ENCODE measurements around the gene BTBD17. TPM values are rescaled to one million over a fixed set of nuclear protein-coding genes. Genes with fewer than 3 reads are reported as not detected.

Gene BTBD17
- polyA plus RNA-seq, 3 donors from 2014 or later, result 0.21 TPM; not detected in 2

GRCh38 chr17:74393346-74393942, 31.8 kb upstream of the BTBD17 start:
- H3K27ac Mint-ChIP-seq, result no peak overlapping the region
- no peaks in the 10 kb centered on the region for H3K9me3 Mint-ChIP-seq
- H3K36me3 Mint-ChIP-seq, result no peaks in the 10 kb centered on the region

GRCh38 chr17:74392848-74393247, 31.2 kb upstream of the BTBD17 start:
- Mint-ChIP-seq H3K36me3 (no peaks in the 10 kb centered on the region), H3K4me1 (peaks cover 0 to 6% of the 10 kb centered on the region in 2 donors), H3K4me3 (no peak overlapping the region), H3K9me3 (no peaks in the 10 kb centered on the region), H3K27ac (no peak overlapping the region), H3K27me3 (ENCODE audit: low read depth in 3 of 3) (peaks cover 1 to 3% (median 2%) of the 10 kb centered on the region in 3 donors)
- no peak for DNase-seq

More at GRCh38 chr17:74393346-74393942, 31.8 kb upstream of the BTBD17 start:
- Mint-ChIP-seq H3K4me3 (no peak overlapping the region), H3K4me1 (peaks cover 0 to 6% of the 10 kb centered on the region in 2 donors), H3K27me3 (ENCODE audit: low read depth in 3 of 3) (peaks cover 1 to 3% (median 2%) of the 10 kb centered on the region in 3 donors)
- no peak for DNase-seq

- H3K27ac Mint-ChIP-seq, result no peak overlapping the region
- peaks cover 1 to 3% (median 2%) of the 10 kb centered on the region in 3 donors for H3K27me3 Mint-ChIP-seq (ENCODE audit: low read depth in 3 of 3)
- no peak for DNase-seq
Measured at GRCh38 chr17:74391771-74392170, 30.1 kb upstream of the BTBD17 start.

GRCh38 chr17:74390680-74391653, 29.3 kb upstream of the BTBD17 start:
- no peaks in the 10 kb centered on the region for H3K9me3 Mint-ChIP-seq

More at GRCh38 chr17:74391771-74392170, 30.1 kb upstream of the BTBD17 start:
- Mint-ChIP-seq H3K4me3 (no peak overlapping the region), H3K9me3 (no peaks in the 10 kb centered on the region), H3K4me1 (peaks cover 0 to 6% of the 10 kb centered on the region in 2 donors), H3K36me3 (no peaks in the 10 kb centered on the region)

DNA sequence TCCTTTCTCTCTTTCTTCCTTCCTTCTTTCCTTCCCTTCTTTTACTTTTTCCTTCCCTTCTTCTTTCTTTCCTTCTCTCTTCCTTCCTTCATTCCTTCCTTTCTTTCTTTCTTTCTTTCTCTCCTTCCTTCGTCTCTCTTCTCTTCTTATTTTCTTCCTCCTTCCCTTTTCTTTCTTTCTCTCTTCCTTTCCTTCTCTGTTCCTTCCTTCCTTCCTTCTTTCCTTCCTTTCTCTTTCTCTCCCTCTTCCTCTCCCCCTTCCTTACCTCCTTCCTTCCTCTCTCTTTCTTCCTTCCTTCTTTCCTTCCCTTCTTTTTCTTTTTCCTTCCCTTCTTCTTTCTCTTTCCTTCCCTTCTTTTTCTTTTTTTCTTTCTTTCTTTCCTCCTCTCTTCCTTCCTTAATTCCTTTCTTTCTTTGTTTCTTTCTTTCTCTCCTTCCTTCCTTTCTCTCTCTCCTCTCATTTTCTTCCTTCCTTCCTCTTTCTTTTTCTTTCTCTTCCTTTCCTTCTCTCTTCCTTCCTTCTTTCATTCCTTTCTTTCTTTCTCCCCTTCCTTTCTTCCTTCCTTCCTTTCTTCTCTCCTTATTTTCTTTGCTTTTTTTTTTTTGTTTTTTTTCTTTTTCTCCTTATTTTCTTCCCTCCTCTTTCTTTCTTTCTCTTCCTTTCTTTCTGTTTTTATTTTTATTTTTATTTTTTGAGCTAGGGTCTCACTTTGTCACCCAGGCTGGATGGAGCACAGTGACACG, 28.4 kb upstream of the BTBD17 start:
- Mint-ChIP-seq H3K4me1 (peaks cover 3 to 11% of the 10 kb centered on the region in 2 donors), H3K4me3 (no peak overlapping the region), H3K27me3 (ENCODE audit: low read depth in 3 of 3) (peaks cover 1 to 4% (median 4%) of the 10 kb centered on the region in 3 donors), H3K36me3 (no peaks in the 10 kb centered on the region), H3K9me3 (no peaks in the 10 kb centered on the region), H3K27ac (no peak overlapping the region)
- no peak for DNase-seq

More at GRCh38 chr17:74390680-74391653, 29.3 kb upstream of the BTBD17 start:
- no peak for DNase-seq
- Mint-ChIP-seq H3K27ac (no peak overlapping the region), H3K4me1 (peaks cover 3 to 11% of the 10 kb centered on the region in 2 donors), H3K36me3 (no peaks in the 10 kb centered on the region), H3K27me3 (ENCODE audit: low read depth in 3 of 3) (peaks cover 1 to 3% (median 2%) of the 10 kb centered on the region in 3 donors), H3K4me3 (no peak overlapping the region)

DNA sequence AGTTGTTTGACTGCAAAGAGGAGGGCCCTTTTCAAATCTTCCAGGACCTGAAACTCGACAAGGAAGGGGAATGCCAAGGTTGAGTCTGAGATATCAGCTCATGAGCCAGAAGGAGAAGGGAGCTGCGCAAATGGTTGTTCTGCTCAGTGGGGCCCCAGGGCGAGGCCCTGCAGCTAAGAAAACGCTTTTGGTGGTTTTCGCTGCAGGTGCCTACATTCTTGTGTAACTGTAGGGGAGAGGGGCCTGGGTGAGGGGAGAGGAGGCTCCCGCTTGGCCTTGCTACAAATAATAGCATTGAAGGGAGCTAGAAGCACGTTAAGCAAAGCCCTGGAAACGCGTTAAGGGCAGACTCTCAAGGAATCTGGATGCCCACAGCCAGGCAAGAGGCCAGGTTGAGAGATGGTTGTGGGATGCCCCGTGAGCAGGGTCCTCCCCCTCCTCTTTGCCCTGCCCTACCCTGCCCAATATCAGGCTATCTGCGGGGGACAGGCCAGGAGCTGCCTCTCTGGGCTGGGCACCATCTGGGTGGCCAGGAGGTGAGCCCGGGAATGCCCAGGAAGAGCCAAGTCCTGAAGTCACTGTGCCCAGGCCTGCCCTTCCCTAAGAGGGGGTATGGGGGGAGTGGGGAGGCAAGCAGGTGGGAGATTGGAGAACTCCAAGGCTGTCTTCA, 27.6 kb upstream of the BTBD17 start:
- Mint-ChIP-seq H3K4me1 (peaks cover 3 to 11% of the 10 kb centered on the region in 2 donors), H3K27ac (no peak overlapping the region), H3K36me3 (no peaks in the 10 kb centered on the region), H3K27me3 (ENCODE audit: low read depth in 3 of 3) (peaks cover 3 to 4% (median 4%) of the 10 kb centered on the region in 3 donors), H3K4me3 (no peak overlapping the region), H3K9me3 (no peaks in the 10 kb centered on the region)
- DNase-seq, result no peak

DNA sequence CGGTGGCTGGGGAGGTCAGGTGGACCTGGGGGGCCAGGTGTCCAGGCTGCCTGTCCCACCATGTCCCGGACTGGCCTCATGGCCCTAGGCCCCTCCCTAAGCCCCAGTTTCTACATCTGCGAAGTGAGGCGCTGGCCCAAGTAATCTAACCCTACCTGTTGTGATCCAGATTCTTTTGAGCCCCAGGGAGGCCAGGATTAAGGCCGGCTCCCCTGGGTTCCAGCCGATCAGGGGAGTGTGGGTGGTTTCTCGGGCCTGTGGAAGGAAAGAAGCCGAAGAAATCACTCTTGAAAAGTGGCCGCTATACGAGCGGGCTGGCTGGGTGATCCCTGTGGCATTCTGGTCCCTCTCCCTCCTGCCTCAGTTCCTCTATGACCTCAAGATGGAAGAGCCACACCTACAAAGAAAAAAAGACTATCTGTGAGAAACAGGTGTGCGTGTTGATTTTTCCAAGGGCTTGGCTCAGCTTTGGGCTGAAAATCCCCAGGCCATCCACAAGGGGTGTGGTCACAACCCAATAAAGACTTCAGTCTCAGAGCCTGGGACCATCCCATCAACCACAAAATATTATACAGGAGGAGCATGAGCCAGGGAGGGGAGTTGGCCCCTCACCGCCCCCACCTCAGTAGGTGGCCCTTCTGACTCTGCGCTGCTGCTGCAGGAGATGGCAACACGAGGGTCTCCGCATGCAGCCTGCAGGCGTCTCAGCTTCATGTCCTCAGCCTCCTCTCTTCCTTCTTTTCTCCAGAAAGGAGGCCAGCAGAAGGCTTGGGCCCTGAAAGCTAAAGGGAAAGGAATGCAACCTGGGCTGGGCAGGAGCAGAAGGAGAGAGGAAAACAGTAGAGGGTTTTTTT, 25.9 kb upstream of the BTBD17 start:
- H3K36me3 Mint-ChIP-seq, result no peaks in the 10 kb centered on the region
- H3K27ac Mint-ChIP-seq, result peak overlapping the region in 1 of 6 donors; percentile 5
- H3K4me3 Mint-ChIP-seq, result no peak overlapping the region

GRCh38 chr17:74386386-74386785, 24.7 kb upstream of the BTBD17 start:
- Mint-ChIP-seq H3K4me3 (no peak overlapping the region), H3K9me3 (no peaks in the 10 kb centered on the region), H3K27me3 (ENCODE audit: low read depth in 3 of 3) (peaks cover 2 to 5% (median 4%) of the 10 kb centered on the region in 3 donors), H3K4me1 (peaks cover 3 to 10% of the 10 kb centered on the region in 2 donors), H3K36me3 (no peaks in the 10 kb centered on the region), H3K27ac (peak overlapping the region in 3 of 6 donors; percentile 7 to 77 (median 52))
- DNase-seq, result no peak

More for the DNA sequence above, 25.9 kb upstream of the BTBD17 start:
- Mint-ChIP-seq H3K27me3 (ENCODE audit: low read depth in 3 of 3) (peaks cover 3 to 6% (median 4%) of the 10 kb centered on the region in 3 donors), H3K9me3 (no peaks in the 10 kb centered on the region), H3K4me1 (peaks cover 3 to 11% of the 10 kb centered on the region in 2 donors)
- DNase-seq, result no peak

GRCh38 chr17:74385201-74385600, 23.5 kb upstream of the BTBD17 start:
- Mint-ChIP-seq H3K9me3 (no peaks in the 10 kb centered on the region), H3K4me3 (no peak overlapping the region), H3K36me3 (no peaks in the 10 kb centered on the region), H3K27me3 (ENCODE audit: low read depth in 3 of 3) (peaks cover 2 to 5% (median 2%) of the 10 kb centered on the region in 3 donors), H3K4me1 (peaks cover 14 to 20% of the 10 kb centered on the region in 2 donors), H3K27ac (peak overlapping the region in 3 of 6 donors; percentile 9 to 55 (median 53))
- no peak for DNase-seq

DNA sequence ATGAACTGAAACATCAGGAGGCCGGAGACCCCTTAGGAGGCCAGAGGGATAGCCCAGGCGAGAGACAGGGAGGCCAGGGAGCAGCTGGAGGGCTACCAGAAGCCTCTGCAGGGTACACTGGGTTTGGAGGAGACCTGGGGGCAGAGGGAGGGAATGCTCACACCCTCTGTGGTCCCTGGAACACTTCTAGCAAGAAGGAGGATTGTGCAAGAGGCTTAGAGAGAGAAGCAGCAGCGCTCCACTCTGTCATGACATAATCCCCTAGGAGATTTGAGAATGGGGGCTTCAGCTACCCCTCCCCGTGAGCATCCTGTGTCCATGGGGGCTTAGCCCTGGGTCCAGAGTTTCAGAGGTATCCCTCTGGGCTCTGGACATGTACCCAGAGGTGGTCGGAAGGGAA, 21.5 kb upstream of the BTBD17 start:
- peaks cover 34 to 41% of the 10 kb centered on the region in 2 donors for H3K4me1 Mint-ChIP-seq
- no peak overlapping the region for H3K4me3 Mint-ChIP-seq
- H3K36me3 Mint-ChIP-seq, result no peaks in the 10 kb centered on the region
- no peak for DNase-seq
- H3K27me3 Mint-ChIP-seq (ENCODE audit: low read depth in 3 of 3), result peaks cover 2 to 5% (median 3%) of the 10 kb centered on the region in 3 donors
- no peaks in the 10 kb centered on the region for H3K9me3 Mint-ChIP-seq
- H3K27ac Mint-ChIP-seq, result peak overlapping the region; percentile 1 to 72 (median 10)

DNA sequence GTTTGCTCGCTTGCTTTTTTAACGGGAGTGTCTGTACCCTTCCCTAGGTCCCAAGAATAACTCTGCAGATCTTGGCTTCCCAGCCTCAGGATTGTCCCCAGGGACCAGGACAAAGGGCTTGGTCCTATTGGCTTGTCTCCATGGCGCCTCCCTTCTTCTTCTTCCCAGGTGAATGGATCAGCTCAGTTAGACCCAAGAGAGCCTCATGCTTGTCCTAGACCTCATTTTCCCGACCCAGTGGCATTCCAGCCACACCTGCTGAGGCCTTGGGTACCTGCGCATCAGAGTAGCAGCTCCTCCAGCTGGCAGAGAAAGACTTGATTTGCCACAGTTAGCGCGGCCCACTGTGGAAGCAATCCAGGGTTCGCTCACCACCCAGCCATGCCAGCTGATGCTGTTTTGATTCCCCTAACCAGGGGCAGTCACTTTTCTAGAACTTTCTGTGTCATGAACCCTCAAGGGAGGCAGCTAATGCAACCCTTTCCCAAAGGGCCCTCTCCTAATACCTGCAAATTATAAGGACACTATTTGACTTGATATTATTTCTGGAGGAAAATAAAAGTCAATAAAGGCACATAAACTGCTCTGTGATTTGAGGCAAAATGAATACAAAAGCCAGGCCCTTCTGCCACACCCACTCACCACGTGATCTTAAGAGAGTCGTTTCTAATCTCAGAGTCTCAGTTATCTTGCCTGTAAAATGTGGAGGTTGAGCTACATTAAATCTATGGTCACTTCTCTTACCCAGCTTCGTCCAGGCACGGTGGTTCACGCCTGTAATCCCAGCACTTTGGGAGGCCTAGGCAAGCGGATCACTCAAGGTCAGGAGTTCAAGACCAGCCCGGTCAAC, 19.5 kb upstream of the BTBD17 start:
- H3K4me1 Mint-ChIP-seq, result peaks cover 38 to 39% of the 10 kb centered on the region in 2 donors
- peak overlapping the region; percentile 60 to 86 (median 81) for H3K27ac Mint-ChIP-seq
- H3K36me3 Mint-ChIP-seq, result no peaks in the 10 kb centered on the region
- DNase-seq, result no peak
- H3K4me3 Mint-ChIP-seq, result peak overlapping the region in 1 of 5 donors; percentile 9
- H3K27me3 Mint-ChIP-seq (ENCODE audit: low read depth in 3 of 3), result peaks cover 2 to 6% (median 5%) of the 10 kb centered on the region in 3 donors
- H3K9me3 Mint-ChIP-seq, result no peaks in the 10 kb centered on the region

Data from immature natural killer cell (primary cell).